WTC11 (cell line): ENCODE measurements around the gene PCBP3. TPM values are rescaled to one million over a fixed set of nuclear protein-coding genes. Genes with fewer than 3 reads are reported as not detected.
A peak's percentile ranks its signal among the peaks of the same experiment; 100 is the strongest.

Experiments used
- ATAC-seq: fragments of 200-7000 bp; cut with Tn5 transposase; 2 replicates; pipeline ENCODE4 v1.10.0; 2021; ENCODE audit warnings: mild to moderate bottlenecking, moderate library complexity
- CTCF ChIA-PET: fragments of 300-600 bp; sonication (Branson Sonifier 250); formaldehyde crosslinking; loops from one replicate; lab custom pipeline; 2021; ENCODE audit warnings: antibody characterized with exemption; lab: Charles Lee
- POLR2A ChIA-PET: fragments of 350-600 bp; sonication (Branson Sonifier 250); formaldehyde crosslinking; loops from one replicate; lab custom pipeline; 2021; ENCODE audit warnings: antibody characterized with exemption; lab: Charles Lee
- DNase-seq: peaks from one replicate; pipeline ENCODE4 v3.0.0; 2021; ENCODE audit warnings: low spot score
- H3K27ac Mint-ChIP-seq: 2 replicates; pipeline ENCODE4 v1.8.0; 2021; ENCODE audit warnings: mixed read lengths
- H3K27me3 Mint-ChIP-seq: 2 replicates; pipeline ENCODE4 v1.8.0; 2021; ENCODE audit warnings: low read depth, mild to moderate bottlenecking, moderate library complexity, mixed read lengths
- H3K36me3 Mint-ChIP-seq: 2 replicates; pipeline ENCODE4 v1.8.0; 2021; ENCODE audit warnings: mixed read lengths
- H3K4me1 Mint-ChIP-seq: 2 replicates; pipeline ENCODE4 v1.8.0; 2022; ENCODE audit warnings: mixed read lengths
- H3K4me3 Mint-ChIP-seq: 2 replicates; pipeline ENCODE4 v1.8.0; 2021; ENCODE audit warnings: mild to moderate bottlenecking, moderate library complexity, mixed read lengths
- H3K9me3 Mint-ChIP-seq: 2 replicates; pipeline ENCODE4 v1.8.0; 2021; ENCODE audit warnings: mixed read lengths
- AFF4 ChIP-seq: sonication (generic); formaldehyde crosslinking; IDR thresholded peaks from 2 replicates; pipeline ENCODE4 v1.8.1; 2023; ENCODE audit warnings: mild to moderate bottlenecking, missing genetic modification reagents, borderline replicate concordance
- ATF2 ChIP-seq: sonication (generic); formaldehyde crosslinking; IDR thresholded peaks from 2 replicates; pipeline ENCODE4 v1.8.1; 2022; ENCODE audit warnings: low read depth, missing genetic modification reagents, borderline replicate concordance
- ATF6 ChIP-seq: sonication (generic); formaldehyde crosslinking; IDR thresholded peaks from 2 replicates; pipeline ENCODE4 v1.8.1; 2023; ENCODE audit warnings: mild to moderate bottlenecking, missing genetic modification reagents
- E2F5 ChIP-seq: sonication (generic); formaldehyde crosslinking; IDR thresholded peaks from 2 replicates; pipeline ENCODE4 v1.8.1; 2022; ENCODE audit warnings: mild to moderate bottlenecking, moderate library complexity, missing genetic modification reagents
- ELF4 ChIP-seq: sonication (generic); formaldehyde crosslinking; IDR thresholded peaks from 2 replicates; pipeline ENCODE4 v1.8.1; 2022; ENCODE audit warnings: low read depth, mild to moderate bottlenecking, moderate library complexity, missing genetic modification reagents
- EMX1 ChIP-seq: fragments of 250-450 bp; sonication (Bioruptor Pico); IDR thresholded peaks from 2 replicates; pipeline ENCODE4 v1.8.0; 2021; ENCODE audit warnings: mild to moderate bottlenecking
- KAT7 ChIP-seq: sonication (generic); formaldehyde crosslinking; IDR thresholded peaks from 2 replicates; pipeline ENCODE4 v1.8.1; 2023; ENCODE audit warnings: missing genetic modification reagents, mild to moderate bottlenecking, borderline replicate concordance
- MAX ChIP-seq: sonication (generic); formaldehyde crosslinking; IDR thresholded peaks from 2 replicates; pipeline ENCODE4 v1.8.0; 2022; ENCODE audit warnings: mild to moderate bottlenecking, missing genetic modification reagents
- NR2C2 ChIP-seq: sonication (generic); formaldehyde crosslinking; IDR thresholded peaks from 2 replicates; pipeline ENCODE4 v1.8.0; 2022; ENCODE audit warnings: mild to moderate bottlenecking, missing genetic modification reagents
- PREB ChIP-seq: sonication (generic); formaldehyde crosslinking; IDR thresholded peaks from 2 replicates; pipeline ENCODE4 v1.8.1; 2022; ENCODE audit warnings: mild to moderate bottlenecking, missing genetic modification reagents, moderate library complexity, borderline replicate concordance
- ZBTB21 ChIP-seq: sonication (generic); formaldehyde crosslinking; IDR thresholded peaks from 2 replicates; pipeline ENCODE4 v1.8.1; 2023; ENCODE audit warnings: mild to moderate bottlenecking, missing genetic modification reagents, borderline replicate concordance
- ZNF423 ChIP-seq: fragments of 250-450 bp; sonication (Bioruptor Pico); IDR thresholded peaks from 2 replicates; pipeline ENCODE4 v2.1.2; 2022; ENCODE audit warnings: mild to moderate bottlenecking, moderate library complexity
- total RNA-seq: library from RNA; stranded (reverse); gene quantifications from 3 replicates; pipeline ENCODE4 v1.2.3, GENCODE V29; 2021

The PCBP3 gene
- total RNA-seq, 1 experiment from 2014 or later, result 8.5 TPM

- TF ChIP-seq ATF6 (CRISPR knock-in tag) (no peak), EMX1 (CRISPR knock-in tag) (no peak)
Observed at GRCh38 chr21:45818276-45818903, 174.9 kb downstream of the PCBP3 start (continued).

- Mint-ChIP-seq H3K36me3 (no peaks in the 10 kb centered on the region), H3K27ac (0 out of 2 replicates have a peak overlapping the region, but pooled peaks have one; percentile 19)
- no peak for ATAC-seq
- TF ChIP-seq NR2C2 (CRISPR knock-in tag) (no peak), KAT7 (CRISPR knock-in tag) (no peak), MAX (CRISPR knock-in tag) (no peak), E2F5 (CRISPR knock-in tag) (no peak), ZBTB21 (no peak), AFF4 (no peak), EMX1 (CRISPR knock-in tag) (no peak), ELF4 (CRISPR knock-in tag) (no peak), ZNF423 (CRISPR knock-in tag) (no peak), PREB (CRISPR knock-in tag) (no peak), ATF2 (CRISPR knock-in tag) (no peak)
- TF ChIP-seq, all 79 proteins: peak for 0
- no peak for DNase-seq
- Mint-ChIP-seq H3K4me1 (peaks cover 22% of the 10 kb centered on the region), H3K9me3 (no peaks in the 10 kb centered on the region), H3K27me3 (no peaks in the 10 kb centered on the region), H3K4me3 (no peak overlapping the region)
- CTCF ChIA-PET, result interaction anchor here (1.8 kb wide), 1 partner anchor 263 kb away, joined by 7 read pairs; no protein-coding TSS in a partner anchor
- POLR2A ChIA-PET, result no interaction called here
Observed at GRCh38 chr21:45818904-45819285, 175.4 kb downstream of the PCBP3 start.
